GM19328 (cell line): ENCODE results near the gene PPP2R2B.

Experiments used
- ATAC-seq: cut with Tn5 transposase; IDR thresholded peaks from one replicate; pipeline ENCODE4 v1.9.1; 2021; ENCODE audit warnings: mild to moderate bottlenecking, moderate library complexity; ENCODE audit not compliant: unreplicated experiment

Gene PPP2R2B

GRCh38 chr5:146667633-146668272 is 210.8 kb downstream of the PPP2R2B start:
- ATAC-seq: no peak

- no peak for ATAC-seq
Measured at GRCh38 chr5:146662229-146662628, 216.3 kb downstream of the PPP2R2B start.

- no peak for ATAC-seq
Measured at GRCh38 chr5:146660376-146660960, 218.1 kb downstream of the PPP2R2B start.

- ATAC-seq: no peak
Measured at GRCh38 chr5:146659961-146660360, 218.6 kb downstream of the PPP2R2B start.

GRCh38 chr5:146656703-146657102 is 221.9 kb downstream of the PPP2R2B start:
- no peak for ATAC-seq

- no peak for ATAC-seq
Measured at GRCh38 chr5:146653560-146653959, 225.0 kb downstream of the PPP2R2B start.

- ATAC-seq: no peak
Measured at GRCh38 chr5:146652547-146652946, 226.0 kb downstream of the PPP2R2B start.

- no peak for ATAC-seq
Measured at GRCh38 chr5:146647656-146648199, 230.8 kb downstream of the PPP2R2B start.

- ATAC-seq: no peak
Measured at GRCh38 chr5:146646441-146646840, 232.1 kb downstream of the PPP2R2B start.

GRCh38 chr5:146645342-146645741 is 233.2 kb downstream of the PPP2R2B start:
- ATAC-seq: no peak

GRCh38 chr5:146644831-146645230 is 233.7 kb downstream of the PPP2R2B start:
- ATAC-seq: no peak

GRCh38 chr5:146643776-146644175 is 234.8 kb downstream of the PPP2R2B start:
- ATAC-seq: no peak

- ATAC-seq: no peak
Measured at GRCh38 chr5:146642410-146642809, 236.1 kb downstream of the PPP2R2B start.

- no peak for ATAC-seq
Measured at GRCh38 chr5:146641941-146642340, 236.6 kb downstream of the PPP2R2B start.

GRCh38 chr5:146640285-146640896 is 238.2 kb downstream of the PPP2R2B start:
- ATAC-seq: no peak

- ATAC-seq: no peak
Measured at GRCh38 chr5:146635443-146635842, 243.1 kb downstream of the PPP2R2B start.

GRCh38 chr5:146633323-146633764 is 245.2 kb downstream of the PPP2R2B start:
- no peak for ATAC-seq

- ATAC-seq: no peak
Measured at GRCh38 chr5:146632620-146633322, 245.8 kb downstream of the PPP2R2B start.

GRCh38 chr5:146630472-146630871 is 248.1 kb downstream of the PPP2R2B start:
- no peak for ATAC-seq

- no peak for ATAC-seq
Measured at GRCh38 chr5:146628950-146629349, 249.6 kb downstream of the PPP2R2B start.

GRCh38 chr5:146626936-146627335 is 251.6 kb downstream of the PPP2R2B start:
- ATAC-seq: no peak
